ENCODE data around the gene MRPS5. TPM values are rescaled to one million over a fixed set of nuclear protein-coding genes. Genes with fewer than 3 reads are reported as not detected.
A peak's percentile ranks its signal among the peaks of the same experiment; 100 is the strongest.

The MRPS5 gene
- total RNA-seq, 1 donor from 2014 or later: 51.9 TPM

DNA sequence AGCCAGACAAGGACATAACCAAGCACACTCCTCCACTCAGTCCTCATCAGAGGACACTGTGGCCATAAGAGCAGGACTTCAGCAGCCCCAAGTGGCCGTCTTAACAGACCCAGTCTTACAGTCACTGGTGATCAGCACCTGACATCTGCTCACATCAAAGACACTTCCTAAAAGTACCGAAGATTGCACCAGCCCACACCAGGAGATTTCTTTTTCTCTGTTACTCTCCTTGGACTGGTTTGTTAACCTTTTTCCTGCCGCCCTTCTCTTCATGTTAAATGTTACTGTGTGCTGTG lies 44.1 kb downstream of the MRPS5 start:
- Histone ChIP-seq H3K4me1 (peaks cover 37% of the 10 kb centered on the region), H3K9me3 (no peaks in the 10 kb centered on the region), H3K27ac (no peak overlapping the region), H3K36me3 (no peaks in the 10 kb centered on the region), H3K27me3 (ENCODE audit: low read depth) (peaks cover 21% of the 10 kb centered on the region), H3K4me3 (no peak overlapping the region)
- TF ChIP-seq, protein P1, sequence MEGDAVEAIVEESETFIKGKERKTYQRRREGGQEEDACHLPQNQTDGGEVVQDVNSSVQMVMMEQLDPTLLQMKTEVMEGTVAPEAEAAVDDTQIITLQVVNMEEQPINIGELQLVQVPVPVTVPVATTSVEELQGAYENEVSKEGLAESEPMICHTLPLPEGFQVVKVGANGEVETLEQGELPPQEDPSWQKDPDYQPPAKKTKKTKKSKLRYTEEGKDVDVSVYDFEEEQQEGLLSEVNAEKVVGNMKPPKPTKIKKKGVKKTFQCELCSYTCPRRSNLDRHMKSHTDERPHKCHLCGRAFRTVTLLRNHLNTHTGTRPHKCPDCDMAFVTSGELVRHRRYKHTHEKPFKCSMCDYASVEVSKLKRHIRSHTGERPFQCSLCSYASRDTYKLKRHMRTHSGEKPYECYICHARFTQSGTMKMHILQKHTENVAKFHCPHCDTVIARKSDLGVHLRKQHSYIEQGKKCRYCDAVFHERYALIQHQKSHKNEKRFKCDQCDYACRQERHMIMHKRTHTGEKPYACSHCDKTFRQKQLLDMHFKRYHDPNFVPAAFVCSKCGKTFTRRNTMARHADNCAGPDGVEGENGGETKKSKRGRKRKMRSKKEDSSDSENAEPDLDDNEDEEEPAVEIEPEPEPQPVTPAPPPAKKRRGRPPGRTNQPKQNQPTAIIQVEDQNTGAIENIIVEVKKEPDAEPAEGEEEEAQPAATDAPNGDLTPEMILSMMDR (IDR thresholded peaks at IDR 0.05): no peak
- intact Hi-C loops (cut with DNase I): loop anchor here (5.0 kb wide), 1 partner anchor 55 kb away; no protein-coding TSS in a partner anchor
- no peak for DNase-seq
- peak in 1 of 2 donors; percentile 3 for ATAC-seq

DNA sequence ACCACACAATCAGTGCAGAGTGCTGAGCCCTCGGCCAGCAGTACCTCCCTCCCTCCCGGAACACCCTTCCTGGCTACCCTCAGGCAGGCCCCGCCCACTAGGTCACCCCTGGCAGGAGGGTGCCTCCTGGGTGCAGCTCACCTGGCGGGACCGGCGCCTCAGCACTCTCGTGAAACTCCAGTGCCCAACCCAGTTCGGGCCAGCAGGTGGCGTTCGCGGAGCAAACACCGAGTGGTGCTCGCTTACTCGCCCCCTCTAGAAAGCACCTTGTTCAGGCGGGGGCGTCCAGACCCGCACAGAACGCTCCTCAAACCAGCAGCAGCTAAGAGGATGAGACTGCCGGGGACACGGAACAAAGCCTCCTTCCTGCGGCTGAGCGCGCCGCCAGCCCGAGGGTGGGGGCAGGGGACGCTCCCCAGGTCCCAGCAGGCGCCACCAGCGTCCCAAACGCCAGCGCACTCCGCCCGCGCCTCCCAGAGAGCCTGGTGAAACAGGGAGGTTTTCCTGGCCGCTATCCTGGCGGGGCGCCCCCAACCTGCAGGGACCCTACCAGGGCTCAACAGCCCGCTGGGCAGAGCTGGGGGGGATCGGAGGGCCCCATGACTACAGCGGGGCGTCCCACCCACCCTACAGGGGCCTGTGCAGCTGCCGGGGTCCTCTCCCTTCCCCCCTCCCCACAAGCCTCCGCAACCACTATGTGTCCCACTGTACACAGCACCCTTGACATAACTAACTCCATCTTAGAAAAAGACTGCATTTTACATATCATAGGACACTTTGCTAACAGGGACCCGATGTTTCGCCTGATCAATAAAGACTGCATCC lies 44.7 kb downstream of the MRPS5 start:
- Histone ChIP-seq H3K27me3 (ENCODE audit: low read depth) (peaks cover 21% of the 10 kb centered on the region), H3K9me3 (no peaks in the 10 kb centered on the region), H3K27ac (no peak overlapping the region), H3K36me3 (no peaks in the 10 kb centered on the region), H3K4me1 (peaks cover 37% of the 10 kb centered on the region), H3K4me3 (peak overlapping the region; percentile 55)
- DNase-seq (peak; percentile 93), ATAC-seq (peak; percentile 92 to 95)
- intact Hi-C loops (cut with DNase I): loop anchor here (5.0 kb wide), 1 partner anchor 55 kb away; no protein-coding TSS in a partner anchor
- TF ChIP-seq, protein P1 (IDR thresholded peaks at IDR 0.05): peak; percentile 86

DNA sequence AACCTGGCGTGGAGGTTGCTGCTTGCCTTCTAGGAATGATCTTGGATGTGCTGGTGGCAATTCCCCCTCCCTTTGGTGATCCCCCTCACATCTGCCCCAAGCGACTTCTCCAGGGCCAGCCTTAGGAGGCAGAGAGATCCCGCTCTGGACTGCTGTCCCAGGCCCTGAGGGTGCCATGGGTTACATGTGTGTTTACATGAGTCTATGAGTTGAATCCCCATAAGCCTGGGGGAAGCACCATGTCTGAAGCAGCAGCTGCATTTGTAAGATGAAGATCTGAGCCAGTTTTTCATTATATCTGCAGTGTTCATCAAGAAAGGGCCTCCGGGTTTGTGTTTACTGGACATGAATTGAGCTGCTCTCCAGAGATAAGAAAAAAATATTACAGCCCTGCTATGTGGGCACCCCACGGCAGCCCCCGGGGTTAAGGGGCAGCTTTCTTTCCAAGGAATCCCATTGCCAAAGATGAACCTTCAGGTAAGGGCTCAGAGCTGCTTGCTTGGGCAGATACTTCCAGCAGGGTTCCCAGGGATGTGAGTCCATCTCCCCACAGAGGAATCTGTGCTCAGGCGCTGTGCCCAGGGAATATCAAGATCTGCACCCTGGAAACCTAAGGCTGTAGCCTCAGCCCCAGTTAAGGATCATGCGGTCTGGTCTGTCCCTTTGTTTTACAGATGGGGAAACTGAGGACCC lies 46.0 kb downstream of the MRPS5 start:
- no peaks in the 10 kb centered on the region for H3K9me3 ChIP-seq
- no peak overlapping the region for H3K4me3 ChIP-seq
- TF ChIP-seq, protein P1 (IDR thresholded peaks at IDR 0.05): no peak
- no peak for ATAC-seq
- peaks cover 37% of the 10 kb centered on the region for H3K4me1 ChIP-seq
- H3K27me3 ChIP-seq (ENCODE audit: low read depth): peaks cover 21% of the 10 kb centered on the region
- no peaks in the 10 kb centered on the region for H3K36me3 ChIP-seq
- intact Hi-C loops (cut with DNase I): loop anchor here (5.0 kb wide), 1 partner anchor 53 kb away; no protein-coding TSS in a partner anchor
- peak overlapping the region; percentile 11 for H3K27ac ChIP-seq
- no peak for DNase-seq

DNA sequence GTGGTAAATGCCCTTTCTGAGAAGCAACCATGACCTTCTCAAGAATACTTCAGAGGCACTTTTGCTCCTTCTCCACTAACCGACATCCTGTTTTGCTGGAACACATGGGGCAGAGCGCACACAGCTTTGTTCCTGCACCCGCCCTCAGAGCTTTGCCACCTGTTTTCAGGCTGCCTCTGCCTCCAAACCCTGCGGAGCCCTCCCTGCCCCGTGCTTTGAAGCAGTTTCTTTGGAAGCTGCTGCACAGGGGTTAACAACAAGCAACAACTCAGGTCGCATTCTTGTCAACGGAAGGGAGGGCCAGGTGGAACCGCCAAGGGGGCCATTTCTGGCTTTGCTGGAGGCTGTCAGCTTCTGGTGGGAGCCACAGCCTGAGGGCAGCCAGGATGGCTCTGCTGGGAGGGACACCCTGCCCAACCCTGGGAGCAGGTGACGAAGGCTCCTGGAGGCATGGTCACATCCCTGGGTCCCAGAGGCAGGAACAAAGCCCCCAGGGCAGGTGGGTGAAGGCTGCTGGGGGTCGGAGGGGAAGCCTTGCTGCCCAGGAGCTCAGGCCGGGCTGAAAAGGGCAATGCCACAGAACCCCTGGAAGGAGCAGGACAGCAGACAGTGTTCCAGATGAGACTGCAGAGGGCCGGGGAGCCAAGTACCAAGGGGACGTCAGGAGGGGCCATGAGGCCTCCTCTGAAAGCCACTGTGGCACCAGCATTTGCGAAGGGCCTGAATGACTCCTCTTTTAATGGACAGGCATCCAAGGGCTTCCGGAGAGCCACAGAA lies 46.8 kb downstream of the MRPS5 start:
- Histone ChIP-seq H3K4me1 (peaks cover 37% of the 10 kb centered on the region), H3K4me3 (no peak overlapping the region), H3K27me3 (ENCODE audit: low read depth) (peaks cover 21% of the 10 kb centered on the region), H3K9me3 (no peaks in the 10 kb centered on the region), H3K36me3 (no peaks in the 10 kb centered on the region), H3K27ac (peak overlapping the region; percentile 11)
- intact Hi-C loops (cut with DNase I): loop anchor here (5.0 kb wide), 1 partner anchor 53 kb away; no protein-coding TSS in a partner anchor
- DNase-seq (no peak), ATAC-seq (peak; percentile 7 to 15)
- TF ChIP-seq, protein P1 (IDR thresholded peaks at IDR 0.05): no peak

All from lower lobe of right lung (tissue), 2 donors.